Prostate gland (tissue), 2 donors: ENCODE measurements around the gene ATG4A. TPM values are rescaled to one million over a fixed set of nuclear protein-coding genes. Genes with fewer than 3 reads are reported as not detected.

ENCODE experiments used
- DNase-seq: peaks from one replicate; pipeline ENCODE4 v3.0.0-alpha.2; 2019; ENCODE audit warnings: low spot score
- H3K27ac ChIP-seq, 2 donors: fragments of 200-600 bp; sonication (generic); 2 replicates each; pipeline ENCODE4 v1.5.1; 2017 to 2019
- H3K27me3 ChIP-seq: fragments of 200-600 bp; sonication (generic); replicated peaks from 2 replicates; pipeline ENCODE4 v1.5.1; 2019; ENCODE audit not compliant: insufficient read depth
- H3K36me3 ChIP-seq, 2 donors: fragments of 200-600 bp; sonication (generic); 1 replicate in 1 of 2; 2 replicates in 1 of 2; pipeline versions ENCODE4 v1.5.1 to v1.8.1; 2017 to 2019
- H3K4me1 ChIP-seq: fragments of 200-600 bp; sonication (generic); replicated peaks from 2 replicates; pipeline ENCODE4 v1.5.1; 2019
- H3K4me3 ChIP-seq, 2 donors: fragments of 200-600 bp; sonication (generic); 2 replicates each; pipeline ENCODE4 v1.5.1; 2017 to 2019
- H3K9me3 ChIP-seq: fragments of 200-600 bp; sonication (generic); 2 replicates; pipeline ENCODE4 v1.5.1; 2017
- POLR2A ChIP-seq: fragments of 450-650 bp; IDR thresholded peaks from one replicate; pipeline ENCODE4 v1.6.1; 2016; ENCODE audit warnings: antibody characterized with exemption, mild to moderate bottlenecking
- POLR2AphosphoS5 ChIP-seq: sonication (generic); formaldehyde crosslinking; IDR thresholded peaks from one replicate; pipeline ENCODE4 v1.6.1; 2017; ENCODE audit warnings: antibody characterized with exemption
- WGBS: methylation state at CpG from one replicate; pipeline ENCODE4 v1.1.5; 2018; 5-methylcytosine and 5-hydroxymethylcytosine counted together
- intact Hi-C: fragments of 100-400 bp; cut with DNase I; formaldehyde crosslinking; loops from one replicate; pipeline ENCODE4 v1.14.2; 2022
- total RNA-seq, 2 donors: library from RNA; depleted of rRNA; stranded (reverse); fragments of >200 nt; gene quantifications; one replicate each; pipeline ENCODE4 v1.1.0, GENCODE V29; 2016
- TF ChIP-seq, protein P1 (sequence below), 4 experiments: fragments of 200-600 bp in 2 of 4; fragments of 450-650 bp in 2 of 4; sonication (generic) in 2 of 4; IDR thresholded peaks; 1 replicate in 3 of 4; 2 replicates in 1 of 4; pipeline ENCODE4 v1.5.1; 2016 to 2019; ENCODE audit warnings: antibody characterized with exemption in 4 of 4, mild to moderate bottlenecking in 2 of 4, moderate library complexity in 2 of 4

The ATG4A gene
- total RNA-seq, 2 donors from 2014 or later: 7.0 to 11.8 TPM

DNA sequence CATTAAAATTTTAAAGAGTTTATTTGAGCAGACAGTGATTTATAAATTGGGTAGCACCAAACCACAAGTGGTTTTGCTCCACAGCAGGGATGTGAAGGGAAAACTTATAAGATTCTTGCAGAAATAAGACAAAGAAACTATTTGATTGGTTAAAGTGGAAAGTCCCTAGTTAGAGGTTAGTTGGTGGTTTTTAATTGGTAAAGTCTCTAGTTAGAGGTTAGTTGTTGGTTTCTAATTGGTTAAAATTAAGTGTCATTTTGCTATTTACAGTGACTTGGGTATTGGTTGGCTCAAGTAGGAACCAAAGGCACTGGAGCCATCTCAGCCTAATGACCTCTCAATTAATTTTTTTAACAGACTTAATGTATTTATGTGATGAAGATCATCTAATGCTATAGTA lies 23.0 kb downstream of the ATG4A start:
- no peak for DNase-seq
- H3K27me3 ChIP-seq: no peaks in the 10 kb centered on the region
- no peaks in the 10 kb centered on the region for H3K4me1 ChIP-seq
- H3K4me3 ChIP-seq: no peak overlapping the region
- TF ChIP-seq POLR2A: no peak
- no peak for TF ChIP-seq POLR2AphosphoS5
- TF ChIP-seq, protein P1, sequence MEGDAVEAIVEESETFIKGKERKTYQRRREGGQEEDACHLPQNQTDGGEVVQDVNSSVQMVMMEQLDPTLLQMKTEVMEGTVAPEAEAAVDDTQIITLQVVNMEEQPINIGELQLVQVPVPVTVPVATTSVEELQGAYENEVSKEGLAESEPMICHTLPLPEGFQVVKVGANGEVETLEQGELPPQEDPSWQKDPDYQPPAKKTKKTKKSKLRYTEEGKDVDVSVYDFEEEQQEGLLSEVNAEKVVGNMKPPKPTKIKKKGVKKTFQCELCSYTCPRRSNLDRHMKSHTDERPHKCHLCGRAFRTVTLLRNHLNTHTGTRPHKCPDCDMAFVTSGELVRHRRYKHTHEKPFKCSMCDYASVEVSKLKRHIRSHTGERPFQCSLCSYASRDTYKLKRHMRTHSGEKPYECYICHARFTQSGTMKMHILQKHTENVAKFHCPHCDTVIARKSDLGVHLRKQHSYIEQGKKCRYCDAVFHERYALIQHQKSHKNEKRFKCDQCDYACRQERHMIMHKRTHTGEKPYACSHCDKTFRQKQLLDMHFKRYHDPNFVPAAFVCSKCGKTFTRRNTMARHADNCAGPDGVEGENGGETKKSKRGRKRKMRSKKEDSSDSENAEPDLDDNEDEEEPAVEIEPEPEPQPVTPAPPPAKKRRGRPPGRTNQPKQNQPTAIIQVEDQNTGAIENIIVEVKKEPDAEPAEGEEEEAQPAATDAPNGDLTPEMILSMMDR (IDR thresholded peaks at IDR 0.05): no peak
- H3K36me3 ChIP-seq: no peaks in the 10 kb centered on the region
- no peak overlapping the region for H3K27ac ChIP-seq
- intact Hi-C loops: no loop called here
- H3K9me3 ChIP-seq: no peaks in the 10 kb centered on the region

DNA sequence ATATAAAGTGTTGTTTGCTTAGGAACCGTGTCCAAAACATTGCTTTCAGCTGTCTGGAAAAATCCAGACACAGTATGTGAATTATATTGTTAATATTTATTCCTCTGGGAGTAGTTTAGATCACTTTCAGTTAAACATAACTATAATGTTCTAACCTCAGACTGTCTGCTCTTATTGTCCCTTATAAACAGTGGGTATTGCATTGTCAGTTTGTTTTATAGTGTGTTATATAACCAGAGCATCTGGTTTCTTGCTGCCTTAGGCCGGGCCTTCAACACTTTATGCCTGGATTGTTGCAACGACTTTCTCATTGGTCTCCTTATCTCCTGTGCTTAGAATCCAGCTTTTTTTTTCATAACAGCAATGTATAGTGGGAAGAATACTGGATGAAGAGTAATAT lies 26.4 kb downstream of the ATG4A start:
- H3K27me3 ChIP-seq: no peaks in the 10 kb centered on the region
- no peaks in the 10 kb centered on the region for H3K36me3 ChIP-seq
- no peak overlapping the region for H3K27ac ChIP-seq
- DNase-seq: no peak
- 20% methylated on average over 3 of the region's 3 CpGs for WGBS
- intact Hi-C loops: no loop called here
- H3K9me3 ChIP-seq: no peaks in the 10 kb centered on the region
- no peak for TF ChIP-seq POLR2AphosphoS5
- no peak overlapping the region for H3K4me3 ChIP-seq
- no peaks in the 10 kb centered on the region for H3K4me1 ChIP-seq

DNA sequence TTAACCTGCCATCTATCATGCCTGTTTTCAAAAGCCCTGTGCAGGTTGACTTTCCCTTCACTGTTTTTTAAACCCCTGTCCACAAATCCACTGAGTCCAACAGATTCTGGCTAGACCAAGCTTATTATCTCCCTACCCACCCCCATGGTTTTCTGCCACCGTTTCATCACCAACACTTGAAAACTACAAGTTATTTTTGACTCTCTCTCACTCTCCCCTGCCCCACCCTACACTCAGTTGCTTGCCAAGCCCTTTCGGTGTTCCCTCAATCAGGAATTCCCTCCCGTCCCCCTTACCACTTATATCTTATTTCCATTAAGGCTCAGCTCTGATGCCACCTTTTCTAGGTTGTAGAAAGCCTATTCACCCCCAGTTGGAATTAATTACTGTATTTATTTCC lies 29.7 kb downstream of the ATG4A start:
- no peaks in the 10 kb centered on the region for H3K27me3 ChIP-seq
- H3K4me1 ChIP-seq: no peaks in the 10 kb centered on the region
- WGBS: 51% methylated on average over 3 of the region's 3 CpGs
- TF ChIP-seq POLR2AphosphoS5: no peak
- TF ChIP-seq, protein P1 (IDR thresholded peaks at IDR 0.05): no peak
- TF ChIP-seq POLR2A: no peak
- no peak overlapping the region for H3K27ac ChIP-seq
- H3K36me3 ChIP-seq: no peaks in the 10 kb centered on the region
- DNase-seq: no peak
- no peak overlapping the region for H3K4me3 ChIP-seq
- intact Hi-C loops: no loop called here
- no peaks in the 10 kb centered on the region for H3K9me3 ChIP-seq

DNA sequence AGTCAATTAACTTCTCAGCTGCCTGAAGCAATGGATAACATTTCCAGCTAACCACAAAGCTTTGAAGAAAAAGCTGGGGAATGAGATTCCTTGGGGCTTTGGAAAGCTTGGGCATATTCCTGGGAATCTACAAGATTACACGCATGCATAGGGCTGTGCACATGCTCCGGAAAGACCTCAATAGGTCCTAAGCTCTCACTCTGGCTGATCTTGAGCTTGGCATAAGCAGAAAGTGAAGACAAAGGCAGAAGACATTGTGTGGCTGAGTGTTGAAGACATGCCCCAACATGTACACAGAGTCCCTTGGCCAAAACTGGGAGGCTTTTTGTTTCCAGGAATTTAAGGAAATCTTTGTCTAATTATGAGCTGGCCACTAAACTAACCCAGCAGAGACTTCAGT lies 31.2 kb downstream of the ATG4A start:
- intact Hi-C loops: no loop called here

DNA sequence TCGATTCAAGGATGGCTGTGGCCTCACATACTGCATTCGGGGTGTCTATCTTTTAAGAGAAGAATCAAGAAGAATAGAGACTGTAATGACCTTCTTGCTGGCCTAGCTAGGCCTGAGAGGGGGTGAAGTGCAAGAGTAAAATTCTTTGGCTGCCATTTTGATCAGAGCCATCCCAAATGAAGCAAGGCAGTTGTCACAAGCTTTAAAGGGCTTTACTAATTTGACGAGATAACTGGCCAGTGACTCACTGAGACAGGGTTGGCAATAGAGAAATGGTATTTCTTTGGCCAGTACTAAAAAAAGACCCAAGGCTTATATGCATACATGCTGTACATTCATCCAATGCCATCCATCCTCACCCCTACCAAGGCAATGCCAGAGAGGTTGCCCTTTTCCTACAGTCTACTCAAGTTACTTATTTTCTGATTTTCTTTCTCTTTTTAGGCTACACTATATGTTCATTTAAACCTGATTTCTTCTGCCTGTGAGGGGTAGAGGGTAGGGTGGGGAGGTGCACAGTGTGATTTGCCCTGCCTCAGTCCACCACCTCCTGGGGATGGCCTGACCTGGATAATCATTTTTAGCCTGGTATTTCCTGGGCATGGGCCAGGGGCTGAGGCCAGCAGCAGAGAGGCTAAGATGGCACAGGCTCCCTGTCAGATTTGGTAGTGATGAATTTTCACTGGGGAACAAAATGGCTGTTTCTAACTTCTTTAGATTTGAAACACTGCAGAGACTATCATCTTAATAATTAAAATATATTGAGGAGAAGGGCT lies 32.2 kb downstream of the ATG4A start:
- no peak overlapping the region for H3K4me3 ChIP-seq
- H3K27me3 ChIP-seq: no peaks in the 10 kb centered on the region
- no peaks in the 10 kb centered on the region for H3K4me1 ChIP-seq
- H3K9me3 ChIP-seq: no peaks in the 10 kb centered on the region
- TF ChIP-seq POLR2A (no peak), POLR2AphosphoS5 (no peak)
- TF ChIP-seq, protein P1 (IDR thresholded peaks at IDR 0.05): no peak
- DNase-seq: no peak
- no peaks in the 10 kb centered on the region for H3K36me3 ChIP-seq
- no peak overlapping the region for H3K27ac ChIP-seq
- intact Hi-C loops: no loop called here
- 98% methylated on average over 3 of the region's 3 CpGs for WGBS

More for the DNA sequence above, 31.2 kb downstream of the ATG4A start:
- Histone ChIP-seq H3K9me3 (no peaks in the 10 kb centered on the region), H3K4me3 (no peak overlapping the region), H3K4me1 (no peaks in the 10 kb centered on the region), H3K36me3 (no peaks in the 10 kb centered on the region), H3K27ac (no peak overlapping the region), H3K27me3 (no peaks in the 10 kb centered on the region)
- TF ChIP-seq, protein P1 (IDR thresholded peaks at IDR 0.05): no peak
- TF ChIP-seq POLR2AphosphoS5 (no peak), POLR2A (no peak)
- 32% methylated on average over 2 of the region's 2 CpGs for WGBS
- no peak for DNase-seq
